Measurements from ENCODE around the gene CYP26B1. TPM values are rescaled to one million over a fixed set of nuclear protein-coding genes. Genes with fewer than 3 reads are reported as not detected.

Gene CYP26B1
- total RNA-seq, 2 experiments from 2014 or later = not detected

DNA sequence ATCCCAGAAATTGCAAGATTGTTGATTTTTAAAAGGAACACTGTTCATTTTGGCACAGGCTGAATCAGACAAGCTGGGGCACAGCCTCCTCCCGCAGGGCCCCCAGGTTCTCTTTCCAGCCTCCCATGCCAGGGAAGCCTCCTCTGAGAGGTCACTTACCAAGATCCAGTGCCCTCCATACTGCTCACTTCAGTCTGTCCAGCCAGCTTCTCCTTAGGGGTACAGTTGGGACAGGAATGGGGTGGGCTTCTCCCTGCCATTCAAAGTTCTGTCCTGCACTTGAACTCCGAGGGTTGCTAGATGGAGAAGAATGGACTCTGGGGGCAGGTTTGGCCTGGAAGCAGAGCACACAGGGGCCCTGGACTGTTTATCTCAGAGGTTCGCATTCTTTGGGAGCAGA, 7.5 kb upstream of the CYP26B1 start:
- TF ChIP-seq, protein P1, sequence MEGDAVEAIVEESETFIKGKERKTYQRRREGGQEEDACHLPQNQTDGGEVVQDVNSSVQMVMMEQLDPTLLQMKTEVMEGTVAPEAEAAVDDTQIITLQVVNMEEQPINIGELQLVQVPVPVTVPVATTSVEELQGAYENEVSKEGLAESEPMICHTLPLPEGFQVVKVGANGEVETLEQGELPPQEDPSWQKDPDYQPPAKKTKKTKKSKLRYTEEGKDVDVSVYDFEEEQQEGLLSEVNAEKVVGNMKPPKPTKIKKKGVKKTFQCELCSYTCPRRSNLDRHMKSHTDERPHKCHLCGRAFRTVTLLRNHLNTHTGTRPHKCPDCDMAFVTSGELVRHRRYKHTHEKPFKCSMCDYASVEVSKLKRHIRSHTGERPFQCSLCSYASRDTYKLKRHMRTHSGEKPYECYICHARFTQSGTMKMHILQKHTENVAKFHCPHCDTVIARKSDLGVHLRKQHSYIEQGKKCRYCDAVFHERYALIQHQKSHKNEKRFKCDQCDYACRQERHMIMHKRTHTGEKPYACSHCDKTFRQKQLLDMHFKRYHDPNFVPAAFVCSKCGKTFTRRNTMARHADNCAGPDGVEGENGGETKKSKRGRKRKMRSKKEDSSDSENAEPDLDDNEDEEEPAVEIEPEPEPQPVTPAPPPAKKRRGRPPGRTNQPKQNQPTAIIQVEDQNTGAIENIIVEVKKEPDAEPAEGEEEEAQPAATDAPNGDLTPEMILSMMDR (conservative IDR thresholded peaks at IDR 0.05; ENCODE audit: low read length) = no peak
- TF ChIP-seq EZH2phosphoT487 (IDR thresholded peaks at IDR 0.05; ENCODE audit: borderline replicate concordance, low read depth, low read length) = no peak
- Histone ChIP-seq H3K4me3 (ENCODE audit: low read depth, low read length, poor library complexity, severe bottlenecking) (no peak overlapping the region), H3K9me3 (ENCODE audit: low read length) (no peaks in the 10 kb centered on the region), H4K20me1 (ENCODE audit: insufficient read depth, low read length) (no peaks in the 10 kb centered on the region), H3K9me2 (ENCODE audit: insufficient read depth, low read length) (no peaks in the 10 kb centered on the region), H3K36me3 (ENCODE audit: insufficient read depth, low read length) (no peaks in the 10 kb centered on the region), H3K4me2 (ENCODE audit: low read length) (no peak overlapping the region), H3K79me2 (ENCODE audit: insufficient read depth, low read depth, low read length) (no peaks in the 10 kb centered on the region), H3K27ac (ENCODE audit: low read depth, low read length, poor library complexity, severe bottlenecking) (no peak overlapping the region), H2AFZ (ENCODE audit: low read length) (no peak overlapping the region), H3K4me1 (ENCODE audit: insufficient read depth, low read length, poor library complexity, severe bottlenecking) (peaks cover 6% of the 10 kb centered on the region)
- CTCF ChIA-PET (ENCODE audit: unreplicated experiment) = no interaction called here
- intact Hi-C loops (cut with micrococcal nuclease; ENCODE audit: unreplicated experiment) = no loop called here
- no TSS peak for BruUV-seq (replicated peaks)
- DNase-seq (ENCODE audit: low spot score) = no peak
- POLR2A ChIA-PET = no interaction called here

DNA sequence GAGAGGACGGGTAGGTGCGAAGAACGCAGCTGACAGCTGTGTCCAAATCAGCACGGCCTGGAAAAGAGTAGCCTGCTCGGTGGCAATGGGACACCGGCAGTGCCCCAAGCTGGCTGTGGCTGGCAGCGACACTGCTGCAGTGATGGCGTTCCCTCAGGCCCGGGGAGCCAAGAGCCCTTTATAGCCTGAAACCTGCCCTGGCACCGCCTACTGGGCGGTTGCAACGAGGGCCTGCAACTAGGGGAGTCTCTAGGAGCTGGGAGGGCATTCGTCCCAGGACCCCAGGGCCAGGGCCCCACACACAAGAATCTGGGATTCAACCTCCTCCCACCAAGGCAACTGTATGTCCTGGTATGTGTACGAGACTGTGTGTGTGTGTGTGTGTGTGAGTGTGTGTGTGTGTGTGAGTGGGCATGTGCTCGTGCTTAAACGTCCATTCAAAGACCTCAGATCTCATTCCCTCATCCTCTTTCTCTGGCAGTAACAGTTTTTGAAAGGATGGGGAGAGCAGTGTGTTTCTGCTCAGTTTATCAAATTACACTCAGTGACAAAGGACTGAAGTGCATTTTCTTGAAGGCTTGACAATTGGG, 6.8 kb upstream of the CYP26B1 start:
- DNase-seq (ENCODE audit: low spot score) = no peak
- POLR2A ChIA-PET = no interaction called here

DNA sequence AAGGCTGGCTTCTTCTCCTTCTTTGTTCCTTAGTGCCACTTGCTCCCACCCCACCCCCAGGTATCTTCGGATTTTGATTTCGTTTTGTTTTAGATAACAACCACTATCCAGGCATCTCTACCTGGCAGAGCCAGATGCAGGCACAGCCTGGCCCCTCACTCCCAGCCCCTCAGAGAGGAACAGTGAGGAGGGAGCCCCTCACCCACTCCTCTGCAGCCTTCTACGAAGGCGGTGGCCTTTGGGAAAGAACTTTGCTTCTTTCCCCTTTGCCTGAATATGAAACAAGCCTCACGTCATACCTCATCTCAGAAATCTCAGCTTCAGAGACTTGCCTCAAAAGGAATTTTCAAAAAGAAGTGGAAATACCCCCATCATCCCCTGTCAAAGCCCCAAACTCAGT, 6.3 kb upstream of the CYP26B1 start:
- POLR2A ChIA-PET = no interaction called here
- H2AFZ ChIP-seq (ENCODE audit: low read length) = no peak overlapping the region
- CTCF ChIA-PET (ENCODE audit: unreplicated experiment) = no interaction called here
- H3K79me2 ChIP-seq (ENCODE audit: insufficient read depth, low read depth, low read length) = no peaks in the 10 kb centered on the region
- no TSS peak for BruUV-seq (replicated peaks)
- no peak overlapping the region for H3K4me3 ChIP-seq (ENCODE audit: low read depth, low read length, poor library complexity, severe bottlenecking)
- no peaks in the 10 kb centered on the region for H3K36me3 ChIP-seq (ENCODE audit: insufficient read depth, low read length)
- no peak for DNase-seq (ENCODE audit: low spot score)
- H3K27ac ChIP-seq (ENCODE audit: low read depth, low read length, poor library complexity, severe bottlenecking) = no peak overlapping the region
- no peaks in the 10 kb centered on the region for H3K9me2 ChIP-seq (ENCODE audit: insufficient read depth, low read length)
- no peaks in the 10 kb centered on the region for H3K9me3 ChIP-seq (ENCODE audit: low read length)
- H3K4me2 ChIP-seq (ENCODE audit: low read length) = no peak overlapping the region
- no peaks in the 10 kb centered on the region for H4K20me1 ChIP-seq (ENCODE audit: insufficient read depth, low read length)
- intact Hi-C loops (cut with micrococcal nuclease; ENCODE audit: unreplicated experiment) = no loop called here
- no peak for TF ChIP-seq EZH2phosphoT487 (IDR thresholded peaks at IDR 0.05; ENCODE audit: borderline replicate concordance, low read depth, low read length)
- TF ChIP-seq, protein P1 (conservative IDR thresholded peaks at IDR 0.05; ENCODE audit: low read length) = no peak
- H3K4me1 ChIP-seq (ENCODE audit: insufficient read depth, low read length, poor library complexity, severe bottlenecking) = peaks cover 6% of the 10 kb centered on the region

More for the DNA sequence above, 6.8 kb upstream of the CYP26B1 start:
- no peaks in the 10 kb centered on the region for H3K9me3 ChIP-seq (ENCODE audit: low read length)
- no peaks in the 10 kb centered on the region for H3K9me2 ChIP-seq (ENCODE audit: insufficient read depth, low read length)
- no peaks in the 10 kb centered on the region for H3K79me2 ChIP-seq (ENCODE audit: insufficient read depth, low read depth, low read length)
- H3K36me3 ChIP-seq (ENCODE audit: insufficient read depth, low read length) = no peaks in the 10 kb centered on the region
- H2AFZ ChIP-seq (ENCODE audit: low read length) = no peak overlapping the region
- CTCF ChIA-PET (ENCODE audit: unreplicated experiment) = no interaction called here
- intact Hi-C loops (cut with micrococcal nuclease; ENCODE audit: unreplicated experiment) = no loop called here
- TF ChIP-seq, protein P1 (conservative IDR thresholded peaks at IDR 0.05; ENCODE audit: low read length) = no peak
- TF ChIP-seq EZH2phosphoT487 (IDR thresholded peaks at IDR 0.05; ENCODE audit: borderline replicate concordance, low read depth, low read length) = no peak
- no peak overlapping the region for H3K4me2 ChIP-seq (ENCODE audit: low read length)
- no TSS peak for BruUV-seq (replicated peaks)
- no peak overlapping the region for H3K4me3 ChIP-seq (ENCODE audit: low read depth, low read length, poor library complexity, severe bottlenecking)
- no peak overlapping the region for H3K27ac ChIP-seq (ENCODE audit: low read depth, low read length, poor library complexity, severe bottlenecking)
- H4K20me1 ChIP-seq (ENCODE audit: insufficient read depth, low read length) = no peaks in the 10 kb centered on the region
- peaks cover 6% of the 10 kb centered on the region for H3K4me1 ChIP-seq (ENCODE audit: insufficient read depth, low read length, poor library complexity, severe bottlenecking)

All from OCI-LY7 (cell line).